HepG2 (cell line): Measurements from ENCODE around the gene PTPRN. TPM values are rescaled to one million over a fixed set of nuclear protein-coding genes. Genes with fewer than 3 reads are reported as not detected.

Experiments used
- ATAD3A ChIP-seq: sonication (generic); formaldehyde crosslinking; IDR thresholded peaks from 2 replicates; pipeline ENCODE4 v1.4.0; 2020; ENCODE audit warnings: missing genetic modification reagents
- CHCHD3 ChIP-seq: sonication (generic); formaldehyde crosslinking; IDR thresholded peaks from 2 replicates; pipeline ENCODE4 v1.8.0; 2022; ENCODE audit warnings: mild to moderate bottlenecking, missing genetic modification reagents, moderate library complexity
- EHMT2 ChIP-seq: fragments of 200-600 bp; sonication (generic); IDR thresholded peaks from 2 replicates; pipeline ENCODE4 v1.7.0; 2017; ENCODE audit warnings: antibody characterized with exemption, low read depth, low read length, borderline replicate concordance
- GATAD1 ChIP-seq: IDR thresholded peaks from 2 replicates; pipeline ENCODE4 v1.6.1; 2016; ENCODE audit warnings: missing genetic modification reagents, missing compliant biosample characterization
- HNF4A ChIP-seq: sonication (generic); formaldehyde crosslinking; IDR thresholded peaks from 2 replicates; pipeline ENCODE4 v1.4.0; 2020; ENCODE audit warnings: missing genetic modification reagents
- HOXD1 ChIP-seq: sonication (generic); formaldehyde crosslinking; IDR thresholded peaks from 2 replicates; pipeline ENCODE4 v1.5.0; 2020; ENCODE audit warnings: missing genetic modification reagents
- MEF2D ChIP-seq: sonication (generic); formaldehyde crosslinking; IDR thresholded peaks from 2 replicates; pipeline ENCODE4 v1.5.1; 2020; ENCODE audit warnings: mild to moderate bottlenecking, missing genetic modification reagents
- NPAS2 ChIP-seq: sonication (generic); formaldehyde crosslinking; IDR thresholded peaks from 2 replicates; pipeline ENCODE4 v1.8.0; 2022; ENCODE audit warnings: mild to moderate bottlenecking, missing genetic modification reagents, borderline replicate concordance
- PAX8 ChIP-seq: sonication (generic); formaldehyde crosslinking; IDR thresholded peaks from 2 replicates; pipeline ENCODE4 v1.8.0; 2022; ENCODE audit warnings: mild to moderate bottlenecking, missing genetic modification reagents, borderline replicate concordance
- PHF21A ChIP-seq: sonication (generic); formaldehyde crosslinking; IDR thresholded peaks from 2 replicates; pipeline ENCODE4 v1.5.0; 2020; ENCODE audit warnings: mild to moderate bottlenecking, missing genetic modification reagents
- TCF7 ChIP-seq: sonication (generic); IDR thresholded peaks from 2 replicates; pipeline ENCODE4 v1.6.1; 2016; ENCODE audit warnings: antibody characterized with exemption, low read depth
- XBP1 ChIP-seq: sonication (generic); formaldehyde crosslinking; IDR thresholded peaks from 2 replicates; pipeline ENCODE4 v1.5.0; 2020; ENCODE audit warnings: missing genetic modification reagents
- ZMYM3 ChIP-seq: sonication (generic); formaldehyde crosslinking; IDR thresholded peaks from 2 replicates; pipeline ENCODE4 v1.5.1; 2020; ENCODE audit warnings: mild to moderate bottlenecking, missing genetic modification reagents
- ZNF205 ChIP-seq: IDR thresholded peaks from 2 replicates; pipeline ENCODE4 v1.6.1; 2018; ENCODE audit warnings: missing biosample characterization, missing genetic modification reagents
- ZNF232 ChIP-seq: sonication (generic); formaldehyde crosslinking; IDR thresholded peaks from 2 replicates; pipeline ENCODE4 v1.4.0; 2020; ENCODE audit warnings: missing genetic modification reagents, borderline replicate concordance
- ZNF292 ChIP-seq: sonication (generic); formaldehyde crosslinking; IDR thresholded peaks from 2 replicates; pipeline ENCODE4 v1.8.1; 2022; ENCODE audit warnings: mild to moderate bottlenecking, low read depth, missing genetic modification reagents, borderline replicate concordance
- ZNF335 ChIP-seq: sonication (generic); formaldehyde crosslinking; IDR thresholded peaks from 2 replicates; pipeline ENCODE4 v1.4.0; 2020; ENCODE audit warnings: missing genetic modification reagents
- ZNF432 ChIP-seq: sonication (generic); formaldehyde crosslinking; IDR thresholded peaks from 2 replicates; pipeline ENCODE4 v1.5.0; 2020; ENCODE audit warnings: missing genetic modification reagents, mild to moderate bottlenecking, borderline replicate concordance
- ZNF678 ChIP-seq: sonication (generic); formaldehyde crosslinking; IDR thresholded peaks from 2 replicates; pipeline ENCODE4 v1.4.0; 2020; ENCODE audit warnings: mild to moderate bottlenecking, missing genetic modification reagents
- ZNF883 ChIP-seq: sonication (generic); formaldehyde crosslinking; IDR thresholded peaks from 2 replicates; pipeline ENCODE4 v1.5.1; 2020; ENCODE audit warnings: mild to moderate bottlenecking, missing genetic modification reagents; ENCODE audit errors: not compliant biosample characterization
- polyA plus RNA-seq, 8 experiments: library from polyadenylated mRNA; depleted of rRNA in 3 of 8; stranded (reverse) in 7 of 8; unstranded in 1 of 8; fragments of >200 nt; fragmentation: Illumina TruSeq in 4 of 8; extraction: Trizol in 4 of 8; gene quantifications; 2 replicates each; pipeline versions ENCODE4 v1.2.1 to v1.2.3, GENCODE V29; 2011 to 2016; ENCODE audit warnings: low read depth in 4 of 8, missing spikeins in 1 of 8, mixed read lengths in 1 of 8; ENCODE audit not compliant: insufficient read depth in 1 of 8
- total RNA-seq, 5 experiments: library from RNA; depleted of rRNA; stranded (reverse); fragments of >200 nt; fragmentation: Illumina TruSeq; extraction: Trizol; gene quantifications; 2 replicates each; pipeline ENCODE4 v1.2.3, GENCODE V29; 2016; ENCODE audit warnings: low read depth in 1 of 5
- TF ChIP-seq, protein P1 (sequence below): sonication (generic); formaldehyde crosslinking; IDR thresholded peaks from 2 replicates; pipeline ENCODE4 v1.4.0; 2020; ENCODE audit warnings: missing genetic modification reagents
- TF ChIP-seq, protein P2 (sequence below): sonication (generic); formaldehyde crosslinking; IDR thresholded peaks from 2 replicates; pipeline ENCODE4 v1.8.0; 2022; ENCODE audit warnings: missing genetic modification reagents, low read depth, mild to moderate bottlenecking, borderline replicate concordance
- TF ChIP-seq, protein P3 (sequence below): sonication (generic); formaldehyde crosslinking; IDR thresholded peaks from 2 replicates; pipeline ENCODE4 v1.8.1; 2023; ENCODE audit warnings: missing genetic modification reagents, inconsistent platforms, borderline replicate concordance
- TF ChIP-seq, protein P4 (sequence below): sonication (generic); formaldehyde crosslinking; IDR thresholded peaks from 2 replicates; pipeline ENCODE4 v1.5.0; 2020; ENCODE audit warnings: missing genetic modification reagents
- TF ChIP-seq, protein P5 (sequence below): sonication (generic); IDR thresholded peaks from 2 replicates; pipeline ENCODE4 v1.6.1; 2016; ENCODE audit warnings: low read depth, borderline replicate concordance
- TF ChIP-seq, protein P6 (sequence below): sonication (generic); formaldehyde crosslinking; IDR thresholded peaks from 2 replicates; pipeline ENCODE4 v1.4.0; 2020; ENCODE audit warnings: mild to moderate bottlenecking, missing genetic modification reagents

Gene PTPRN
- total and polyA plus RNA-seq, 2 of the 13 experiments (the other 11 are each of a cell fraction or from before 2014, with no cell fraction given) = 0.26 TPM; not detected in 1

DNA sequence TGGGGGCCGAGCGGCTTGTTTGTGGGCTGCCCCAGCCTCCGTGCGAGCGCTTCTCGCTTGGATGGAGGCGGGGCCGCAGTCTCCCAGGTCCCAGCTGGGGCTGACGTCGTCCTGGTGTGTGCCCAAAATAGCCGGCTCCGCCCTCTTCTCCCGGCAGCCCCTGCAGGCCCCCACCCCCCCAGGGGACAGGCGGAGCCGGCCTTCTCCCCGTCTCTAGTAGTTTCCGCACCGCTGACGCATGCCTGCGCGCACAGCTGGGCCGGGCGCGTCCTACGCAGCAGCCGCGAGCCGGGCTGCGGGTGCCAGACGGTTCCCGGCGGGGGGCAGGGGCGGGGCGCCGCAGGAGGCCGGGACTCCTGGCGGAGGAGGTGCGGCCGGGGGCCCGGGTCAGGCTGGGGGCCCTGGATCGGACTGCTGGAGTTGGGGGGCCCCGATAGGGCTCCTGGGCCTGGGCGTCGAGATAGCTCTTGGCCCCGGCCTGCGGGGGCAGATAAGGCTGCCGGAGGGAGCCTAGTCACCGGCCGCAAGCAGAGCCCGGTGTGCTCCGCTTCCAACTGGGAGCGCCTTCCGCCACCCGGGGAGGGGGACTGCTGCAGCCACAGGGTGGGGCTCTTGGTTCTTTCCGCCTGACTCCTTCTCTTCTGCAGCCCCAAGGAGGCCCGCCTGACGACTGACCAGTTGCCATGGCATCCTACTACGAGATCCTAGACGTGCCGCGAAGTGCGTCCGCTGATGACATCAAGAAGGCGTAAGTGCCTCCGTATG is 29.9 kb downstream of the PTPRN start, which contains the start of gene DNAJB2 (continued):
- peak; percentile 79 for TF ChIP-seq ZNF335 (CRISPR knock-in tag)
- 0 out of 2 replicates have a peak, but pooled peaks have one; percentile 7 for TF ChIP-seq TCF7
- TF ChIP-seq, protein P1, sequence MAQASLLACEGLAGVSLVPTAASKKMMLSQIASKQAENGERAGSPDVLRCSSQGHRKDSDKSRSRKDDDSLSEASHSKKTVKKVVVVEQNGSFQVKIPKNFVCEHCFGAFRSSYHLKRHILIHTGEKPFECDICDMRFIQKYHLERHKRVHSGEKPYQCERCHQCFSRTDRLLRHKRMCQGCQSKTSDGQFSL (CRISPR knock-in tag) = peak; percentile 87; the same call in 1 of the 2 replicates
- TF ChIP-seq, protein P2, sequence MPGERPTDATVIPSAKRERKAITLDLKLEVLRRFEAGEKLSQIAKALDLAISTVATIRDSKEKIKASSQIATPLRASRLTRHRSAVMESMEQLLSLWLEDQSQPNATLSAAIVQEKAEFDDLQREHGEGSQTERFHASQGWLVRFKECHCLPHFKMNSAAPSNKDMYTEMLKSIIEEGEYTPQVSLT (CRISPR knock-in tag) = no peak; the same call in 1 of the 2 replicates
- peak; percentile 100 for TF ChIP-seq MEF2D (CRISPR knock-in tag)
- TF ChIP-seq, protein P3, sequence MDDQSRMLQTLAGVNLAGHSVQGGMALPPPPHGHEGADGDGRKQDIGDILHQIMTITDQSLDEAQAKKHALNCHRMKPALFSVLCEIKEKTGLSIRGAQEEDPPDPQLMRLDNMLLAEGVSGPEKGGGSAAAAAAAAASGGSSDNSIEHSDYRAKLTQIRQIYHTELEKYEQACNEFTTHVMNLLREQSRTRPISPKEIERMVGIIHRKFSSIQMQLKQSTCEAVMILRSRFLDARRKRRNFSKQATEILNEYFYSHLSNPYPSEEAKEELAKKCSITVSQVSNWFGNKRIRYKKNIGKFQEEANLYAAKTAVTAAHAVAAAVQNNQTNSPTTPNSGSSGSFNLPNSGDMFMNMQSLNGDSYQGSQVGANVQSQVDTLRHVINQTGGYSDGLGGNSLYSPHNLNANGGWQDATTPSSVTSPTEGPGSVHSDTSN (CRISPR knock-in tag) = no peak; the same call in 1 of the 2 replicates
- TF ChIP-seq, protein P4, sequence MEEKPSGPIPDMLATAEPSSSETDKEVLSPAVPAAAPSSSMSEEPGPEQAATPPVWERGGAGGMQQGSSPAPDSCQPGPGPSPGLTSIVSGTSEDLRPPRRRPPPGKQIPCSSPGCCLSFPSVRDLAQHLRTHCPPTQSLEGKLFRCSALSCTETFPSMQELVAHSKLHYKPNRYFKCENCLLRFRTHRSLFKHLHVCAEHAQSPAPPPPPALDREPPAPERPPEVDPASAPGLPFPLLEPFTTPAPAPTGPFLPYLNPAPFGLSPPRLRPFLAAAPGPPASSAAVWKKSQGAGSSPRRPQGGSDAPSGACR = peak; percentile 83
- TF ChIP-seq ZNF883 (CRISPR knock-in tag) = peak; percentile 42
- TF ChIP-seq EHMT2 = no peak
- peak; percentile 62; the same call in 1 of the 2 replicates for TF ChIP-seq ZNF292 (CRISPR knock-in tag)
- no peak for TF ChIP-seq ATAD3A (CRISPR knock-in tag)
- 0 out of 2 replicates have a peak, but pooled peaks have one; percentile 38 for TF ChIP-seq XBP1 (CRISPR knock-in tag)
- peak; percentile 93 for TF ChIP-seq PHF21A (CRISPR knock-in tag)
- TF ChIP-seq ZNF232 (CRISPR knock-in tag) = peak; percentile 37; the same call in 1 of the 2 replicates
- no peak for TF ChIP-seq NPAS2 (CRISPR knock-in tag)
- TF ChIP-seq, protein P5, sequence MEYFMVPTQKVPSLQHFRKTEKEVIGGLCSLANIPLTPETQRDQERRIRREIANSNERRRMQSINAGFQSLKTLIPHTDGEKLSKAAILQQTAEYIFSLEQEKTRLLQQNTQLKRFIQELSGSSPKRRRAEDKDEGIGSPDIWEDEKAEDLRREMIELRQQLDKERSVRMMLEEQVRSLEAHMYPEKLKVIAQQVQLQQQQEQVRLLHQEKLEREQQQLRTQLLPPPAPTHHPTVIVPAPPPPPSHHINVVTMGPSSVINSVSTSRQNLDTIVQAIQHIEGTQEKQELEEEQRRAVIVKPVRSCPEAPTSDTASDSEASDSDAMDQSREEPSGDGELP = peak; percentile 98
- TF ChIP-seq HOXD1 = peak; percentile 71; the same call in 1 of the 2 replicates
- no peak for TF ChIP-seq ZNF432 (CRISPR knock-in tag)
- TF ChIP-seq ZNF205 (CRISPR knock-in tag) = peak; percentile 83; the same call in 1 of the 2 replicates
- TF ChIP-seq GATAD1 (CRISPR knock-in tag) = peak; percentile 83
- TF ChIP-seq, protein P6, sequence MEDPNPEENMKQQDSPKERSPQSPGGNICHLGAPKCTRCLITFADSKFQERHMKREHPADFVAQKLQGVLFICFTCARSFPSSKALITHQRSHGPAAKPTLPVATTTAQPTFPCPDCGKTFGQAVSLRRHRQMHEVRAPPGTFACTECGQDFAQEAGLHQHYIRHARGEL = no peak
- TF ChIP-seq ZMYM3 (CRISPR knock-in tag) = no peak
- TF ChIP-seq ZNF678 (CRISPR knock-in tag) = no peak
- no peak for TF ChIP-seq PAX8
- no peak for TF ChIP-seq HNF4A (CRISPR knock-in tag)
- TF ChIP-seq CHCHD3 (CRISPR knock-in tag) = no peak
